Measurements from ENCODE around the gene SPIN2A. TPM values are rescaled to one million over a fixed set of nuclear protein-coding genes. Genes with fewer than 3 reads are reported as not detected.
"Not testable (repeated sequence)": the region's sequence is repeated elsewhere in the genome, so short reads cannot be mapped to it uniquely, and the experiment has no call there.

SPIN2A gene
- total RNA-seq, 1 donor from 2014 or later, result not detected

DNA sequence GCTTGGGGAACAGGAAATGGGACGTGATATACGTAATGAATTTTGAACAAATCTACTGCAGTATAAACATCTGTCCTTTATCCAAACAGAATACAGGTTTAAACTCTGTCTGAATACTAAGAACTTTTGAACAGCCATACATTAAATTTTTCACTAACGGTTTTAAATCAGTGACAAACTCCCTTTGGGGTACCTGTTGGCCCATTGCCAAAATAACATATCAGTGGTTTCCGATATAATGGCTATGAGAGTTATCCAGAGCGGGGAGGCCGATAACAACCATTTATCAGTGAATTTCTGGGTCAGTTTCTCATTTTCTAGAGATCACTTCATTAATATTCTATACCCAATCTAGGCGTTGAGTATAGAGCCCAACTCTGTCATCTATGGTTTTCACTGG lies 5.2 kb downstream of the SPIN2A start:
- Histone ChIP-seq H3K27me3 (ENCODE audit: control insufficient read depth, insufficient read depth, low read length) (no peaks in the 10 kb centered on the region), H3K4me3 (ENCODE audit: low read depth, low read length) (no peak overlapping the region), H3K36me3 (ENCODE audit: control insufficient read depth, insufficient read depth, low read length) (no peaks in the 10 kb centered on the region)
- DNase-seq (ENCODE audit: low read depth), result no peak
- no peak for FAIRE-seq
- TF ChIP-seq, protein P1, sequence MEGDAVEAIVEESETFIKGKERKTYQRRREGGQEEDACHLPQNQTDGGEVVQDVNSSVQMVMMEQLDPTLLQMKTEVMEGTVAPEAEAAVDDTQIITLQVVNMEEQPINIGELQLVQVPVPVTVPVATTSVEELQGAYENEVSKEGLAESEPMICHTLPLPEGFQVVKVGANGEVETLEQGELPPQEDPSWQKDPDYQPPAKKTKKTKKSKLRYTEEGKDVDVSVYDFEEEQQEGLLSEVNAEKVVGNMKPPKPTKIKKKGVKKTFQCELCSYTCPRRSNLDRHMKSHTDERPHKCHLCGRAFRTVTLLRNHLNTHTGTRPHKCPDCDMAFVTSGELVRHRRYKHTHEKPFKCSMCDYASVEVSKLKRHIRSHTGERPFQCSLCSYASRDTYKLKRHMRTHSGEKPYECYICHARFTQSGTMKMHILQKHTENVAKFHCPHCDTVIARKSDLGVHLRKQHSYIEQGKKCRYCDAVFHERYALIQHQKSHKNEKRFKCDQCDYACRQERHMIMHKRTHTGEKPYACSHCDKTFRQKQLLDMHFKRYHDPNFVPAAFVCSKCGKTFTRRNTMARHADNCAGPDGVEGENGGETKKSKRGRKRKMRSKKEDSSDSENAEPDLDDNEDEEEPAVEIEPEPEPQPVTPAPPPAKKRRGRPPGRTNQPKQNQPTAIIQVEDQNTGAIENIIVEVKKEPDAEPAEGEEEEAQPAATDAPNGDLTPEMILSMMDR (IDR thresholded peaks at IDR 0.05; ENCODE audit: insufficient read depth, low read length, severe bottlenecking), result no peak

DNA sequence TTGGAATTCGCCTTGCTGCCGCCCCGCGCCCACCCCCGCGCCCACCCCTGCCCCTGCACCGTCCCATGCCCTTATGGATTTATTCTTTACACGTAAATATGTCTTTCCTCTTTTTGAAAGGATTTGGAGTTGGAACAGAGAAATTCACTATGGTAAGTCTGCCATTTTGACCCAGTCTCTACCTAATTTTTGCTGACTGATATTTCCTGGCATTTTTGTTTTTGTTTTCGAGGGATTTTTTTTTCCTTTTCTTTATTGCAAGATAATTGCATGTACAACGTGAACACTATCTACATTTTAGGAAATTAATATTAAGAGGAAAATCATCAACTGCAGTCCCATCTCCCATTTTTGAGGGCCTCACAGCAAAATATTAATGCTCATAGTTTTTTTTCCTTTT lies 15.4 kb downstream of the SPIN2A start:
- H3K27me3 ChIP-seq (ENCODE audit: control insufficient read depth, insufficient read depth, low read length), result no peaks in the 10 kb centered on the region
- H3K4me3 ChIP-seq (ENCODE audit: low read depth, low read length), result peak overlapping the region; percentile 81
- H3K36me3 ChIP-seq (ENCODE audit: control insufficient read depth, insufficient read depth, low read length), result no peaks in the 10 kb centered on the region
- DNase-seq (ENCODE audit: low read depth) (no peak), FAIRE-seq (no peak)
- TF ChIP-seq, protein P1 (IDR thresholded peaks at IDR 0.05; ENCODE audit: insufficient read depth, low read length, severe bottlenecking), result no peak

DNA sequence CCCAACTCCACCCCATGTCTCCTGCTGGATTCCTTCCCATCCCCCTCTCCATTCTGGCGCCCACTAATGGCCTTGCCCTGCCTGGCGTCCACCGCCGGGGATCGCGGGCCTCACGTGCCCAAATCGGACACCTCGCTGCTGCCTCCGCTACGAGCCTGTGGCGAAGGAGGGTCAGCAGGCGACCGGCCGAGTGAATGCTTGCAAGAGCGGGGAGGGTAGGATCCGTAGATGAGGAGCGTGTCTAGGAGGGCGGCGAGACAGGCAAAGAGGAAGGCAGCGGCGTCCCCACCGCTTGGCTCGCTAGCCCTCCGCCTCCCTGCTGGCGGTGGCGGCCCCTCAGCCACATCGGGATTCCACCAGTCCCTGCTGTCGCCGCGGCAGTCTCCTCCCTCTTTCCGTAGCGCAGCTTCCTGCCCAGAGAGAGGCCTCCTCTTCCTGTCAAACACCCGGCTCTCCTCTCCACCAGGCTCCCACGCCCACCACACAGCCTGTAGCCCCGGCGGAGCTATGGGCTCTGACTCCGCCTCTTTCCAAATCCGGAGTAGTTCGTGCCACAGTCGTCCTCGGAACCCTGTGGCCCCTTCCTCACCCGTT lies 15.9 kb downstream of the SPIN2A start, which contains the start of gene SPIN2B:
SPIN2B (minus strand) TSS at position 387 of the 594 bp plus-strand sequence.
- FAIRE-seq, result no peak
- DNase-seq (ENCODE audit: low read depth), result peak; percentile 62
- TF ChIP-seq, protein P1 (IDR thresholded peaks at IDR 0.05; ENCODE audit: insufficient read depth, low read length, severe bottlenecking), result no peak
- Histone ChIP-seq H3K36me3 (ENCODE audit: control insufficient read depth, insufficient read depth, low read length) (no peaks in the 10 kb centered on the region), H3K4me3 (ENCODE audit: low read depth, low read length) (peak within 1 kb of the TSS; percentile 81), H3K27me3 (ENCODE audit: control insufficient read depth, insufficient read depth, low read length) (no peaks in the 10 kb centered on the region)

DNA sequence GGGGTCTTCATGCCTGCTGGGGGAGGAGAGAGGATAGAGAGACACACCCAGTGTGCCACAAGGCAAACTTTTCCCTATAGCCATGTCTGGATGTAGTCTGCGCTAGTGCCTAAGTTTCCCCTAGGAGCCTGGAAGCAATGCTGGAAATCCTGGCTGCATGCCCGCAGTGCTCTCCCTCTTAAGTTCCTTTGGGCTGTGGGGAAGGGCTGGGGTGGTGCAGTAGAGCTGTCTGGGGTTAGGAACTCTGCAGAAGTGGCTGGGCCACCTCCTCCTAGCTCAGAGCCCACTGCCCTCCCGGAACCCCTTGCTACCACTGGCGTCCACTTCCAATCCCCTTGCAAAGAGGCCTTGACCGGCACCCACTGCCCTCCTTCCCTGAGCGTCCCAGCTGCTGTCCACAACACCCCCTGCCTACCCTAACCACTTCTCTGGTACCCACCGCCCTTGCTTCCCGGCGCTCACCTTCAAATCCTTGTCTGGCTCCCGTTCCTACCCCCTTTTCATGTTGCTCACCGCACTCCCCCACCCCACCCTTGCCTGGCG lies 16.5 kb downstream of the SPIN2A start:
- H3K27me3 ChIP-seq (ENCODE audit: control insufficient read depth, insufficient read depth, low read length); FAIRE-seq; DNase-seq (ENCODE audit: low read depth); H3K36me3 ChIP-seq (ENCODE audit: control insufficient read depth, insufficient read depth, low read length): not testable (repeated sequence)
- H3K4me3 ChIP-seq (ENCODE audit: low read depth, low read length), result peak overlapping the region; percentile 81

DNA sequence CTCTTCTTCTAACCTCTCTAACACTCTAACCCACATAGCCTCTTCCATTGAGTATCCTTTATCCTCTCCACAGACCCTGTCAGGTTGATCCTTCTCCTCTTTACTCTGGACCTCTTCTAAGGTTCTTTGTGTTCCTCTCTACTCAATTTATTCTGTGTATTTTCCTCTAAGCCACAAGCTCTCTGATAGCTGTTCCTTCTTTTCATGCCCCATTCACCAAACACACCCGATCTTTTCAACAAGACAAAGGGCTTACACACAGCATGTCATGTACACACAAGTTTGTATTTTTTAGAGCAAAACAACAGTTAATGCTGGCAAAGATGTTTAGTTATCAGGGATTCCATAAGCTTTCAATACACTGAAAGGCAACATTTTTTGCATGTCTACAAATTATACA lies 17.8 kb downstream of the SPIN2A start:
- Histone ChIP-seq H3K36me3 (ENCODE audit: control insufficient read depth, insufficient read depth, low read length) (no peaks in the 10 kb centered on the region), H3K27me3 (ENCODE audit: control insufficient read depth, insufficient read depth, low read length) (no peaks in the 10 kb centered on the region), H3K4me3 (ENCODE audit: low read depth, low read length) (no peak overlapping the region)
- no peak for FAIRE-seq
- no peak for DNase-seq (ENCODE audit: low read depth)
- TF ChIP-seq, protein P1 (IDR thresholded peaks at IDR 0.05; ENCODE audit: insufficient read depth, low read length, severe bottlenecking), result no peak

DNA sequence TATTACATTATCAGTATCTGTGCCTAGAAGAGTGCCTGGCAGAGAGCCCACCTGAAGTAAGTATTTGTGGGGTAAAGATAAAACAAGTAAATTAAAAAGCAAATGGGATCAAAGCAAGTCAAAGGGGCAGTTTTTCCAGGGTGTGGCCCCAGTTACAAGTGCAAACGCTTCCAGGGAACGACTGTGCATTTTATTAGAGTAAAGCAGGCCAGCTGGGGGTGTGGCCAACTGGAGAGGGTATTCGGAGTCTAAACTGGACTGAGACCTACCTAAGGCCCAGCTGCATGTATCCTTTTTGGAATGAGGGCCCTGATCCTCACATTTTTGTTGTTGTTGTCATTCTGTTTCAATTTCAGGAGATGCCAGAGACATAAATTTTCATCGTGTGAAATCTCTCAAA lies 19.6 kb downstream of the SPIN2A start:
- not testable (repeated sequence) for H3K4me3 ChIP-seq (ENCODE audit: low read depth, low read length); FAIRE-seq; H3K36me3 ChIP-seq (ENCODE audit: control insufficient read depth, insufficient read depth, low read length); H3K27me3 ChIP-seq (ENCODE audit: control insufficient read depth, insufficient read depth, low read length); DNase-seq (ENCODE audit: low read depth)

DNA sequence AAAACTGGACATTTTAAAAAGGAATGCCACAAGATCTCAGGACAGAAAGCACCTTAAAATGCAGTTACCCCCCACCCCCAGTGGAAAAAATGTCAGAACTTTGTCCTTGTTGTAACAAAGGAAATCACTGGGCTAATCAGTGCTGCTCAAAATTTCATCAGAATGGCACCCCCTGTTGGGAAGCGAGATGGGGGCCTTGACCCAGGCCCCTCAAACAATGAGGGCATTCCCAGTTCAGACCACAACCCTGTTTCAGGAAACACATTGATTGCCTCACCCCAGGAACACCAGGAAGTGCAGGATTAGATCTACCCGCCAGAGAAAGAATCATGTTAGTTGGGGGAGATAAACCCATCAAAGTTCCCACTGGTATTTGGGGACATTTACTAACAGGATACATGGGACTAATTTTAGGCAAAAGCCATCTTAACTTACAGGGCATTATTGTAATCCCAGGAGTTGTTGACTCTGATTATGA lies 32.2 kb downstream of the SPIN2A start:
- no peaks in the 10 kb centered on the region for H3K27me3 ChIP-seq (ENCODE audit: control insufficient read depth, insufficient read depth, low read length)
- H3K36me3 ChIP-seq (ENCODE audit: control insufficient read depth, insufficient read depth, low read length), result no peaks in the 10 kb centered on the region
- no peak for FAIRE-seq
- H3K4me3 ChIP-seq (ENCODE audit: low read depth, low read length), result no peak overlapping the region
- no peak for DNase-seq (ENCODE audit: low read depth)
- TF ChIP-seq, protein P1 (IDR thresholded peaks at IDR 0.05; ENCODE audit: insufficient read depth, low read length, severe bottlenecking), result no peak
